Neutrophil (primary cell): ENCODE measurements around the gene AKNA.
"Not testable (repeated sequence)": the region's sequence is repeated elsewhere in the genome, so short reads cannot be mapped to it uniquely, and the experiment has no call there.

ENCODE experiments used
- H3K27ac ChIP-seq: fragments of 200-600 bp; sonication (generic); 2 replicates; pipeline ENCODE4 v1.5.1; 2016; ENCODE audit warnings: mild to moderate bottlenecking, moderate library complexity
- H3K27me3 ChIP-seq: fragments of 200-600 bp; sonication (generic); 2 replicates; pipeline ENCODE4 v1.6.0; 2016; ENCODE audit warnings: mild to moderate bottlenecking
- H3K36me3 ChIP-seq: fragments of 200-600 bp; sonication (generic); 2 replicates; pipeline ENCODE4 v1.5.1; 2017
- H3K4me1 ChIP-seq, 2 experiments: fragments of 200-600 bp in 1 of 2; sonication (generic) in 1 of 2; 1 replicate in 1 of 2; 2 replicates in 1 of 2; pipeline versions ENCODE4 v1.5.1 to v1.6.1; 2013 to 2016; ENCODE audit warnings: low read depth in 1 of 2, low read length in 1 of 2, mild to moderate bottlenecking in 1 of 2, moderate library complexity in 1 of 2; ENCODE audit not compliant: control insufficient read depth in 1 of 2, insufficient read depth in 1 of 2
- H3K4me3 ChIP-seq, 2 experiments: fragments of 200-600 bp in 1 of 2; sonication (generic) in 1 of 2; 1 replicate in 1 of 2; 2 replicates in 1 of 2; pipeline ENCODE4 v1.5.1; 2013 to 2016; ENCODE audit warnings: low read depth in 1 of 2, low read length in 1 of 2, mild to moderate bottlenecking in 1 of 2, moderate library complexity in 1 of 2
- H3K9me3 ChIP-seq: fragments of 200-600 bp; sonication (generic); 2 replicates; pipeline ENCODE4 v1.5.1; 2016
- CTCF ChIP-seq: fragments of 200-600 bp; sonication (generic); IDR thresholded peaks from 2 replicates; pipeline ENCODE4 v1.5.1; 2016; ENCODE audit warnings: antibody characterized with exemption

Gene AKNA

GRCh38 chr9:114327749-114328148 is 60.0 kb downstream of the AKNA start:
- peak overlapping the region; percentile 49 for H3K27ac ChIP-seq
- H3K27me3 ChIP-seq = no peaks in the 10 kb centered on the region
- peaks cover 35 to 50% of the 10 kb centered on the region in 2 experiments for H3K4me1 ChIP-seq
- no peaks in the 10 kb centered on the region for H3K9me3 ChIP-seq
- H3K36me3 ChIP-seq = peaks cover 6% of the 10 kb centered on the region
- no peak overlapping the region for H3K4me3 ChIP-seq
- no peak for TF ChIP-seq CTCF

GRCh38 chr9:114325684-114326254 is 62.0 kb downstream of the AKNA start:
- Histone ChIP-seq H3K4me1 (peaks cover 52 to 59% of the 10 kb centered on the region in 2 experiments), H3K27ac (peak overlapping the region; percentile 45)
- not testable (repeated sequence) for H3K9me3 ChIP-seq, H3K36me3 ChIP-seq, H3K4me3 ChIP-seq, H3K27me3 ChIP-seq

- Histone ChIP-seq H3K27ac (peak overlapping the region; percentile 63), H3K4me1 (peaks cover 56 to 61% of the 10 kb centered on the region in 2 experiments)
- H3K36me3 ChIP-seq, H3K9me3 ChIP-seq, H3K4me3 ChIP-seq, H3K27me3 ChIP-seq: not testable (repeated sequence)
Observed at GRCh38 chr9:114324965-114325364, 62.8 kb downstream of the AKNA start.

GRCh38 chr9:114324492-114324891 is 63.3 kb downstream of the AKNA start:
- H3K4me1 ChIP-seq = peaks cover 60 to 66% of the 10 kb centered on the region in 2 experiments
- H3K27ac ChIP-seq = peak overlapping the region; percentile 63
- peak overlapping the region; percentile 24 to 58 for H3K4me3 ChIP-seq
- H3K27me3 ChIP-seq = no peaks in the 10 kb centered on the region
- no peak for TF ChIP-seq CTCF
- H3K9me3 ChIP-seq = no peaks in the 10 kb centered on the region
- peaks cover 6% of the 10 kb centered on the region for H3K36me3 ChIP-seq

- Histone ChIP-seq H3K4me1 (peaks cover 61 to 68% of the 10 kb centered on the region in 2 experiments), H3K4me3 (peak overlapping the region; percentile 24 to 58), H3K27ac (peak overlapping the region; percentile 63)
- H3K27me3 ChIP-seq, H3K36me3 ChIP-seq, H3K9me3 ChIP-seq: not testable (repeated sequence)
Observed at GRCh38 chr9:114323849-114324248, 63.9 kb downstream of the AKNA start.

GRCh38 chr9:114322831-114323531 is 64.8 kb downstream of the AKNA start, which contains the start of gene ORM1:
Gene ORM1 (plus strand): TSS chr9:114323098. CDS start chr9:114323134, 36 bp downstream.
- H3K36me3 ChIP-seq, H3K27me3 ChIP-seq, H3K9me3 ChIP-seq: not testable (repeated sequence)
- Histone ChIP-seq H3K4me3 (peak within 1 kb of the TSS; percentile 24 to 58), H3K27ac (peak within 1 kb of the TSS; percentile 63), H3K4me1 (peaks cover 61 to 68% of the 10 kb centered on the region in 2 experiments)

GRCh38 chr9:114322160-114322818 is 65.5 kb downstream of the AKNA start:
- not testable (repeated sequence) for H3K36me3 ChIP-seq, H3K27me3 ChIP-seq, H3K9me3 ChIP-seq
- peak overlapping the region; percentile 61 for H3K27ac ChIP-seq
- peaks cover 66 to 71% of the 10 kb centered on the region in 2 experiments for H3K4me1 ChIP-seq
- peak overlapping the region in 1 of 2 experiments; percentile 34 for H3K4me3 ChIP-seq

GRCh38 chr9:114321759-114322158 is 66.0 kb downstream of the AKNA start:
- no peaks in the 10 kb centered on the region for H3K27me3 ChIP-seq
- no peak overlapping the region for H3K27ac ChIP-seq
- no peak overlapping the region for H3K4me3 ChIP-seq
- peaks cover 6% of the 10 kb centered on the region for H3K36me3 ChIP-seq
- no peak for TF ChIP-seq CTCF
- H3K4me1 ChIP-seq = peaks cover 71 to 77% of the 10 kb centered on the region in 2 experiments
- H3K9me3 ChIP-seq = no peaks in the 10 kb centered on the region

GRCh38 chr9:114320710-114321109 is 67.1 kb downstream of the AKNA start:
- not testable (repeated sequence) for H3K36me3 ChIP-seq, H3K4me3 ChIP-seq, H3K27me3 ChIP-seq, H3K27ac ChIP-seq, H3K9me3 ChIP-seq
- peaks cover 81 to 85% of the 10 kb centered on the region in 2 experiments for H3K4me1 ChIP-seq
